Measurements from ENCODE around the gene FGD3.

- TF ChIP-seq EZH2 (IDR thresholded peaks at IDR 0.05; ENCODE audit: borderline replicate concordance, low read depth, low read length, severe bottlenecking) (no peak), CTCF (IDR thresholded peaks at IDR 0.05; ENCODE audit: borderline replicate concordance, extremely low read depth, low read length, poor library complexity, severe bottlenecking) (no peak)
Observed at GRCh38 chr9:93026640-93027039, 79.3 kb downstream of the FGD3 start.
